ENCODE results near the gene PPM1M.
A peak's percentile ranks its signal among the peaks of the same experiment; 100 is the strongest.

PPM1M gene

GRCh38 chr3:52231502-52232278 is 13.9 kb upstream of the PPM1M start:
- DNase-seq, result peak; percentile 18 to 39

- no peak for DNase-seq
These were observed 13.1 kb upstream of the PPM1M start for GRCh38 chr3:52232279-52233107.

GRCh38 chr3:52233108-52233591 is 12.4 kb upstream of the PPM1M start:
- DNase-seq, result no peak

GRCh38 chr3:52233968-52234367 is 11.6 kb upstream of the PPM1M start:
- no peak for DNase-seq

GRCh38 chr3:52234516-52235447 is 10.8 kb upstream of the PPM1M start:
- no peak for DNase-seq

- no peak for DNase-seq
These were observed 9.1 kb upstream of the PPM1M start for GRCh38 chr3:52236424-52236886.

GRCh38 chr3:52237006-52237656 is 8.4 kb upstream of the PPM1M start:
- no peak for DNase-seq

GRCh38 chr3:52237657-52238172 is 7.8 kb upstream of the PPM1M start:
- no peak for DNase-seq

GRCh38 chr3:52238193-52238760 is 7.3 kb upstream of the PPM1M start:
- DNase-seq, result no peak

GRCh38 chr3:52238761-52239701 is 6.5 kb upstream of the PPM1M start, which contains the start of gene TWF2:
Gene TWF2, minus strand, starts transcription at chr3:52239158. Its CDS starts 142 bp downstream, at chr3:52239016.
- DNase-seq, result peak; percentile 56 to 79

- DNase-seq, result peak; percentile 92 to 98
These were observed 5.3 kb upstream of the PPM1M start for GRCh38 chr3:52240059-52240885.

- no peak for DNase-seq
These were observed 4.6 kb upstream of the PPM1M start for GRCh38 chr3:52240886-52241370.

GRCh38 chr3:52242039-52242438 is 3.5 kb upstream of the PPM1M start:
- no peak for DNase-seq

- DNase-seq, result no peak
These were observed 1.5 kb upstream of the PPM1M start for GRCh38 chr3:52243791-52244628.

- DNase-seq, result no peak
These were observed 683 bp downstream of the PPM1M start for GRCh38 chr3:52246264-52246620.

- no peak for DNase-seq
These were observed 1.3 kb downstream of the PPM1M start for GRCh38 chr3:52246728-52247408.

- DNase-seq, result no peak
These were observed 2.0 kb downstream of the PPM1M start for GRCh38 chr3:52247409-52248164.
